Astrocyte (in vitro differentiated cells and primary cell): ENCODE measurements around the gene DUSP3. TPM values are rescaled to one million over a fixed set of nuclear protein-coding genes. Genes with fewer than 3 reads are reported as not detected.

Source experiments
- DNase-seq: peaks from one replicate; pipeline ENCODE4 v3.0.0-alpha.2; 2010; ENCODE audit warnings: low read depth
- FAIRE-seq: peaks from 2 replicates; lab custom pipeline; 2011; peaks lifted over from hg19 to GRCh38; lab: Jason Lieb, UNC
- H2AFZ ChIP-seq: 2 replicates; pipeline ENCODE4 v1.6.0; 2012; ENCODE audit warnings: low read depth, low read length, inconsistent platforms
- H3K27ac ChIP-seq: 2 replicates; pipeline ENCODE4 v1.5.1; 2011; ENCODE audit warnings: low read depth, low read length, inconsistent platforms
- H3K27me3 ChIP-seq: 2 replicates; pipeline ENCODE4 v1.6.0; 2011; ENCODE audit warnings: low read length, inconsistent platforms; ENCODE audit not compliant: insufficient read depth
- H3K36me3 ChIP-seq: 2 replicates; pipeline ENCODE4 v1.5.1; 2011; ENCODE audit warnings: low read length, inconsistent platforms; ENCODE audit not compliant: insufficient read depth
- H3K4me1 ChIP-seq: 2 replicates; pipeline ENCODE4 v1.5.1; 2011; ENCODE audit warnings: low read length, inconsistent platforms; ENCODE audit not compliant: insufficient read depth
- H3K4me2 ChIP-seq: 2 replicates; pipeline ENCODE4 v1.6.0; 2012; ENCODE audit warnings: low read length, inconsistent platforms
- H3K4me3 ChIP-seq: 2 replicates; pipeline ENCODE4 v1.5.1; 2011; ENCODE audit warnings: low read depth, mild to moderate bottlenecking, low read length, inconsistent platforms; ENCODE audit not compliant: insufficient read depth
- H3K79me2 ChIP-seq: 2 replicates; pipeline ENCODE4 v1.6.0; 2012; ENCODE audit warnings: mild to moderate bottlenecking, low read length, inconsistent platforms; ENCODE audit not compliant: insufficient read depth
- H3K9ac ChIP-seq: 2 replicates; pipeline ENCODE4 v1.6.0; 2012; ENCODE audit warnings: mild to moderate bottlenecking, low read length, inconsistent platforms
- H3K9me3 ChIP-seq: 2 replicates; pipeline ENCODE4 v1.5.1; 2012; ENCODE audit warnings: low read depth, mild to moderate bottlenecking, low read length, inconsistent platforms; ENCODE audit not compliant: insufficient read depth
- H4K20me1 ChIP-seq: 2 replicates; pipeline ENCODE4 v1.6.0; 2012; ENCODE audit warnings: low read length, inconsistent platforms; ENCODE audit not compliant: insufficient read depth
- H3K27ac Mint-ChIP-seq: one replicate; pipeline ENCODE4 v1.8.0; 2021; ENCODE audit warnings: mild to moderate bottlenecking, mixed read lengths; ENCODE audit not compliant: unreplicated experiment
- H3K27me3 Mint-ChIP-seq: one replicate; pipeline ENCODE4 v1.8.0; 2021; ENCODE audit warnings: low read depth, mixed read lengths; ENCODE audit not compliant: unreplicated experiment
- H3K36me3 Mint-ChIP-seq: one replicate; pipeline ENCODE4 v1.8.0; 2021; ENCODE audit warnings: low read depth, mixed read lengths; ENCODE audit not compliant: unreplicated experiment
- H3K4me1 Mint-ChIP-seq: one replicate; pipeline ENCODE4 v1.8.0; 2021; ENCODE audit warnings: low read depth, mixed read lengths; ENCODE audit not compliant: unreplicated experiment
- H3K4me3 Mint-ChIP-seq: one replicate; pipeline ENCODE4 v1.8.0; 2021; ENCODE audit warnings: mild to moderate bottlenecking, moderate library complexity, mixed read lengths; ENCODE audit not compliant: unreplicated experiment
- H3K9me3 Mint-ChIP-seq: one replicate; pipeline ENCODE4 v1.8.0; 2021; ENCODE audit warnings: mild to moderate bottlenecking, mixed read lengths; ENCODE audit not compliant: unreplicated experiment
- EZH2 ChIP-seq: IDR thresholded peaks from 2 replicates; pipeline ENCODE4 v1.6.1; 2012; ENCODE audit warnings: mild to moderate bottlenecking, low read length, inconsistent platforms; ENCODE audit not compliant: insufficient read depth
- total RNA-seq: library from RNA; stranded (reverse); gene quantifications from 2 replicates; pipeline ENCODE4 v1.2.1, GENCODE V29; 2021
- TF ChIP-seq, protein P1 (sequence below): IDR thresholded peaks from 2 replicates; pipeline ENCODE4 v1.5.1; 2011; ENCODE audit warnings: low read depth, mild to moderate bottlenecking, inconsistent platforms, low read length, moderate library complexity; ENCODE audit not compliant: insufficient read depth

DUSP3 gene
- total RNA-seq, 1 donor from 2014 or later = 71.6 TPM

DNA sequence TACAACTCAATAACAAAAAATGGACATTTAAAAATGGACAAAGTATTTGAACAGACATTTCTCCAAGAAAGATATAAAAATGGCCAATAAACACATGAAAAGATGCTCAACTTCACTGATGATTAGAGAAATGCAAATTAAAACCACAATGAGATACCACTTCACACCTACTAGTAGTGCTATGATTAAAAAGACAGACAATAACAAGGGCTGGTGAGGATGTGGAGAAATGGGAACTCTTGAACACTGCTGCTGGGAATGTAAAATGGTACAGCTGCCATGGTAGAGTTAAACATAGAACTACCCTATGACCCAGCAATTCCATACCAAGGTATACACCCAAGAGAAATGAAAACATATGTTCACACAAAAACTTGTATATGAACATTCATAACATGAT lies 26.3 kb upstream of the DUSP3 start:
- TF ChIP-seq, protein P1, sequence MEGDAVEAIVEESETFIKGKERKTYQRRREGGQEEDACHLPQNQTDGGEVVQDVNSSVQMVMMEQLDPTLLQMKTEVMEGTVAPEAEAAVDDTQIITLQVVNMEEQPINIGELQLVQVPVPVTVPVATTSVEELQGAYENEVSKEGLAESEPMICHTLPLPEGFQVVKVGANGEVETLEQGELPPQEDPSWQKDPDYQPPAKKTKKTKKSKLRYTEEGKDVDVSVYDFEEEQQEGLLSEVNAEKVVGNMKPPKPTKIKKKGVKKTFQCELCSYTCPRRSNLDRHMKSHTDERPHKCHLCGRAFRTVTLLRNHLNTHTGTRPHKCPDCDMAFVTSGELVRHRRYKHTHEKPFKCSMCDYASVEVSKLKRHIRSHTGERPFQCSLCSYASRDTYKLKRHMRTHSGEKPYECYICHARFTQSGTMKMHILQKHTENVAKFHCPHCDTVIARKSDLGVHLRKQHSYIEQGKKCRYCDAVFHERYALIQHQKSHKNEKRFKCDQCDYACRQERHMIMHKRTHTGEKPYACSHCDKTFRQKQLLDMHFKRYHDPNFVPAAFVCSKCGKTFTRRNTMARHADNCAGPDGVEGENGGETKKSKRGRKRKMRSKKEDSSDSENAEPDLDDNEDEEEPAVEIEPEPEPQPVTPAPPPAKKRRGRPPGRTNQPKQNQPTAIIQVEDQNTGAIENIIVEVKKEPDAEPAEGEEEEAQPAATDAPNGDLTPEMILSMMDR = no peak
- no peak for TF ChIP-seq EZH2
- no peak for FAIRE-seq
- H3K9me3 Mint-ChIP-seq = no peaks in the 10 kb centered on the region

DNA sequence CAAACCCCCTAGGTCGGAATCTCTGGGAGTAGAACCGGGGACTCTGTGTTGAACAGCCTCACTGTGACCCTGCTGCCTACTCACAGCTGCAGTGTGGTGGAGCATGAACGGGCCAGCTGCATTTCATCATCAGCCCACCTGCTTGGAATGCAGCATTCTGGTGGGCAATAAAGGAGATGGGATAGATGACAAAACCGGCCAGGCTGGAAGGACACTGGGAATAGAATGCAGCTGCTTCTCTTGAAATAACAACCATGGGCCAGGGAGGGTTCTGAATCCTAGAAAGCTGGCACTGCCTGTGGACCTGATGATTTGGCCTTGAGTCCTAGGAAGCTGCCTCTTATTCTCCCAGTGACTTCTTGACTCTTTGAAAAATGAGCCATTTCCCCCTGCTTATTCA lies 25.0 kb upstream of the DUSP3 start:
- Mint-ChIP-seq H3K4me1 (peaks cover 6% of the 10 kb centered on the region), H3K36me3 (peaks cover 8% of the 10 kb centered on the region), H3K9me3 (peaks cover 3% of the 10 kb centered on the region), H3K27me3 (no peaks in the 10 kb centered on the region), H3K4me3 (no peak overlapping the region), H3K27ac (no peak overlapping the region)
- Histone ChIP-seq H4K20me1 (no peaks in the 10 kb centered on the region), H3K9me3 (no peaks in the 10 kb centered on the region), H3K4me3 (no peak overlapping the region), H3K4me1 (peaks cover 4% of the 10 kb centered on the region), H3K4me2 (peak overlapping the region; percentile 0), H3K79me2 (no peaks in the 10 kb centered on the region), H2AFZ (no peak overlapping the region), H3K27me3 (no peaks in the 10 kb centered on the region), H3K9ac (no peak overlapping the region), H3K36me3 (peaks cover 4% of the 10 kb centered on the region), H3K27ac (no peak overlapping the region)
- DNase-seq (peak; percentile 21), FAIRE-seq (no peak)
- TF ChIP-seq EZH2 = no peak
- TF ChIP-seq, protein P1 = no peak

More for the DNA sequence above, 26.3 kb upstream of the DUSP3 start:
- no peak overlapping the region for H3K27ac ChIP-seq
- no peak overlapping the region for H3K9ac ChIP-seq
- H2AFZ ChIP-seq = no peak overlapping the region
- H3K4me1 Mint-ChIP-seq = peaks cover 6% of the 10 kb centered on the region
- H3K27me3 Mint-ChIP-seq = no peaks in the 10 kb centered on the region
- no peaks in the 10 kb centered on the region for H3K27me3 ChIP-seq
- peaks cover 4% of the 10 kb centered on the region for H3K4me1 ChIP-seq
- no peak for DNase-seq
- peaks cover 7% of the 10 kb centered on the region for H3K36me3 ChIP-seq
- H3K27ac Mint-ChIP-seq = no peak overlapping the region
- peaks cover 8% of the 10 kb centered on the region for H3K36me3 Mint-ChIP-seq
- no peaks in the 10 kb centered on the region for H4K20me1 ChIP-seq
- no peak overlapping the region for H3K4me3 ChIP-seq
- no peaks in the 10 kb centered on the region for H3K79me2 ChIP-seq
- H3K4me3 Mint-ChIP-seq = no peak overlapping the region
- no peak overlapping the region for H3K4me2 ChIP-seq
- H3K9me3 ChIP-seq = no peaks in the 10 kb centered on the region

DNA sequence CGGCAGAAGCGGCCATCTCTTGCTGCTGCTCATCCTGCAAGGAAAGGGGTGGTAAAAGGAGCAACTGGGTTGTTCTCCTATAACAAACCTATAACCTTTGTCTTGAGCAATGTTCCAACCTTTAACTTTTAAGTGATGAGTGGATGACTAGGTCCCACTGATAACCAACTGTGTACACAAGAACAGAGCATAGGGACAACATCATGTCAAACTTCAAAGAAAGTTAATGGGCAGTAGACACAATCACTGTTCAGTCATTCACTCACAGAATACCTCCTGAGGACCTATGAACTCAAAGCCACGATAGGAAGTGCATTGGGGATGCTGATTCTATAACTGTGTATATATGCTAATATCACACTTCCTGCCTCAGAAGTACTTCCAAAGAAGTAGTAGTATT lies 23.1 kb upstream of the DUSP3 start:
- no peak for TF ChIP-seq EZH2
- TF ChIP-seq, protein P1 = no peak
- Histone ChIP-seq H2AFZ (no peak overlapping the region), H3K36me3 (peaks cover 4% of the 10 kb centered on the region), H3K4me1 (peaks cover 4% of the 10 kb centered on the region), H3K27ac (no peak overlapping the region), H3K27me3 (no peaks in the 10 kb centered on the region), H3K79me2 (no peaks in the 10 kb centered on the region), H3K4me3 (no peak overlapping the region), H4K20me1 (no peaks in the 10 kb centered on the region), H3K9ac (no peak overlapping the region), H3K4me2 (no peak overlapping the region), H3K9me3 (no peaks in the 10 kb centered on the region)
- Mint-ChIP-seq H3K27ac (no peak overlapping the region), H3K9me3 (peaks cover 10% of the 10 kb centered on the region), H3K36me3 (peaks cover 6% of the 10 kb centered on the region), H3K4me3 (no peak overlapping the region), H3K27me3 (no peaks in the 10 kb centered on the region), H3K4me1 (peaks cover 2% of the 10 kb centered on the region)
- DNase-seq = no peak
- FAIRE-seq = peak; percentile 62
